Peyer's patch (tissue), 4 donors: ENCODE results near the gene OLAH. TPM values are rescaled to one million over a fixed set of nuclear protein-coding genes. Genes with fewer than 3 reads are reported as not detected.

Source experiments
- DNase-seq, 3 donors: peaks; one replicate each; pipeline ENCODE4 v3.0.0-alpha.2; 2017 to 2019
- H3K27ac ChIP-seq, 4 donors: fragments of 200-600 bp; sonication (generic); one replicate each; pipeline ENCODE4 v1.5.1; 2016 to 2019
- H3K27me3 ChIP-seq, 2 donors: fragments of 200-600 bp; sonication (generic); one replicate each; pipeline ENCODE4 v1.5.1; 2019
- H3K36me3 ChIP-seq, 3 donors: fragments of 200-600 bp; sonication (generic); one replicate each; pipeline ENCODE4 v1.5.1; 2016 to 2019
- H3K4me1 ChIP-seq, 4 donors: fragments of 200-600 bp; sonication (generic); one replicate each; pipeline ENCODE4 v1.5.1; 2016 to 2019
- H3K4me3 ChIP-seq, 4 donors: fragments of 200-600 bp; sonication (generic); 1 replicate in 3 of 4; 2 replicates in 1 of 4; pipeline ENCODE4 v1.5.1; 2016 to 2019; ENCODE audit warnings: mild to moderate bottlenecking in 1 of 4
- H3K9me3 ChIP-seq, 4 donors: fragments of 200-600 bp; sonication (generic); one replicate each; pipeline ENCODE4 v1.5.1; 2016 to 2019; ENCODE audit warnings: mild to moderate bottlenecking in 1 of 4
- CTCF ChIP-seq, 6 experiments: fragments of 450-650 bp in 4 of 6; fragments of 200-600 bp in 2 of 6; sonication (generic) in 1 of 6; IDR thresholded peaks; one replicate each; pipeline ENCODE4 v1.5.1; 2017 to 2019; ENCODE audit warnings: antibody characterized with exemption in 6 of 6, mild to moderate bottlenecking in 3 of 6, moderate library complexity in 1 of 6
- POLR2A ChIP-seq, 2 donors: fragments of 450-650 bp; IDR thresholded peaks; one replicate each; pipeline ENCODE4 v1.5.1; 2017; ENCODE audit warnings: antibody characterized with exemption in 2 of 2, mild to moderate bottlenecking in 2 of 2, moderate library complexity in 2 of 2
- total RNA-seq, 4 donors: library from RNA; depleted of rRNA; stranded (reverse); fragments of >200 nt; gene quantifications; one replicate each; pipeline ENCODE4 v1.1.0, GENCODE V29; 2016

The OLAH gene
- total RNA-seq, 4 donors from 2014 or later, result not detected

- H3K27me3 ChIP-seq, result no peaks in the 10 kb centered on the region
- no peak for DNase-seq
- H3K36me3 ChIP-seq, result peaks cover 0 to 56% (median 0%) of the 10 kb centered on the region in 3 donors
- no peaks in the 10 kb centered on the region for H3K4me1 ChIP-seq
- TF ChIP-seq CTCF (IDR thresholded peaks at IDR 0.05) (no peak), POLR2A (IDR thresholded peaks at IDR 0.05) (no peak)
- no peak overlapping the region for H3K27ac ChIP-seq
- no peak overlapping the region for H3K4me3 ChIP-seq
- no peaks in the 10 kb centered on the region for H3K9me3 ChIP-seq
Measured at GRCh38 chr10:15122477-15123030, 78.8 kb downstream of the OLAH start.

Other genes starting within 250 kb of the OLAH start
- gene CDNF, start 205.9 kb upstream of the OLAH start, total RNA-seq, result 1 to 10 TPM in 3 of 4 donors, not detected in 1; 3.1 to 6.7 (median 4.0) TPM
- 10 to 100 TPM; 11.4 to 20.6 (median 12.0) TPM for gene HSPA14, start 205.6 kb upstream of the OLAH start, total RNA-seq
- 10 to 100 TPM in 3 of 4 donors, 1 to 10 TPM in 1; 9.1 to 12.8 (median 10.3) TPM for gene MSANTD7, start 205.6 kb upstream of the OLAH start, total RNA-seq
- 10 to 100 TPM in 2 of 4 donors, 1 to 10 TPM in 2; 2.5 to 22.3 (median 9.0) TPM for gene SUV39H2, start 165.1 kb upstream of the OLAH start, total RNA-seq
- gene DCLRE1C, start 89.8 kb upstream of the OLAH start, total RNA-seq, result 10 to 100 TPM; 10.9 to 18.2 (median 16.5) TPM
- gene MEIG1, start 84.6 kb upstream of the OLAH start, total RNA-seq, result not detected
- 1 to 10 TPM in 1 of 4 donors, under 1 TPM in 1, not detected in 2; 0.70 to 1.1 TPM for gene ACBD7, start 44.8 kb downstream of the OLAH start, total RNA-seq
- 10 to 100 TPM; 13.5 to 21.5 (median 19.6) TPM for gene RPP38, start 53.4 kb downstream of the OLAH start, total RNA-seq
- gene NMT2, start 124.8 kb downstream of the OLAH start, total RNA-seq, result 10 to 100 TPM; 13.2 to 27.9 (median 20.8) TPM